Hepatocyte (in vitro differentiated cells): ENCODE results near the gene BCL2. TPM values are rescaled to one million over a fixed set of nuclear protein-coding genes. Genes with fewer than 3 reads are reported as not detected.

ENCODE experiments used
- polyA plus RNA-seq: library from polyadenylated mRNA; unstranded; fragments of >200 nt; fragmentation: Nextera tagmentation; extraction: Ambion mirVana; gene quantifications from 2 replicates; pipeline ENCODE4 v1.2.1, GENCODE V29; 2016
- small RNA-seq: library from RNA; depleted of rRNA; stranded (forward); fragments of <200 nt; gene quantifications from one replicate; pipeline ENCODE3, GENCODE V24; 2014
- total RNA-seq: library from RNA; depleted of rRNA; stranded (reverse); fragments of >200 nt; gene quantifications from 2 replicates; pipeline ENCODE4 v1.2.3, GENCODE V29; 2014

BCL2 gene
- total and polyA plus RNA-seq, 2 experiments from 2014 or later = 1.0 to 11.4 TPM

Small RNAs within 50 kb of the gene (small RNA-seq; reads per million reads assigned to genes)
- not detected for gene AC022726.1

Other genes with a start within 250 kb of the BCL2 start
- 26.5 and 33.6 TPM in 2 replicates for gene KDSR, start 47.4 kb upstream of the BCL2 start, total RNA-seq
- 50.7 and 55.1 TPM in 2 replicates for gene KDSR, start 47.4 kb upstream of the BCL2 start, polyA plus RNA-seq
- gene VPS4B, start 102.7 kb upstream of the BCL2 start, total RNA-seq = 49.2 and 60.6 TPM in 2 replicates
- gene VPS4B, start 102.7 kb upstream of the BCL2 start, polyA plus RNA-seq = 30.3 and 35.0 TPM in 2 replicates
- 0.23 and 0.28 TPM in 2 replicates for gene SERPINB5, start 157.2 kb upstream of the BCL2 start, total RNA-seq
- gene SERPINB5, start 157.2 kb upstream of the BCL2 start, polyA plus RNA-seq = 0.76 TPM in 1 of 2 replicates, not detected in the other
- gene SERPINB12, start 222.6 kb upstream of the BCL2 start, total RNA-seq = not detected in 2 replicates
- gene SERPINB12, start 222.6 kb upstream of the BCL2 start, polyA plus RNA-seq = not detected in 2 replicates